Hematopoietic multipotent progenitor cell (in vitro differentiated cells): ENCODE data around the gene UBXN4. TPM values are rescaled to one million over a fixed set of nuclear protein-coding genes. Genes with fewer than 3 reads are reported as not detected.
"Not testable (repeated sequence)": the region's sequence is repeated elsewhere in the genome, so short reads cannot be mapped to it uniquely, and the experiment has no call there.

Experiments
- DNase-seq, 3 donors: peaks; one replicate each; pipeline ENCODE4 v3.0.0-alpha.2; 2011 to 2015; ENCODE audit warnings: low read depth in 2 of 3, low spot score in 2 of 3
- total RNA-seq: library from RNA; depleted of rRNA; stranded (reverse); fragments of >200 nt; gene quantifications from one replicate; pipeline ENCODE4 v1.2.3, GENCODE V29; 2012

The UBXN4 gene
- total RNA-seq, 1 donor, result 35.8 TPM

- no peak for DNase-seq
Observed at GRCh38 chr2:135800513-135801460, 59.1 kb downstream of the UBXN4 start.

GRCh38 chr2:135802350-135802749 lies 60.7 kb downstream of the UBXN4 start:
- no peak for DNase-seq

GRCh38 chr2:135803278-135803677 lies 61.6 kb downstream of the UBXN4 start:
- DNase-seq, result no peak

- DNase-seq, result not testable (repeated sequence)
Observed at GRCh38 chr2:135807874-135808273, 66.2 kb downstream of the UBXN4 start.

GRCh38 chr2:135812907-135813511 lies 71.4 kb downstream of the UBXN4 start:
- no peak for DNase-seq

- no peak for DNase-seq
Observed at GRCh38 chr2:135815269-135815668, 73.6 kb downstream of the UBXN4 start.

GRCh38 chr2:135817466-135817865 lies 75.8 kb downstream of the UBXN4 start:
- no peak for DNase-seq

- DNase-seq, result no peak
Observed at GRCh38 chr2:135817951-135818350, 76.3 kb downstream of the UBXN4 start.

- peak in 1 of 3 donors; percentile 39 for DNase-seq
Observed at GRCh38 chr2:135818937-135819610, 77.4 kb downstream of the UBXN4 start.

- DNase-seq, result peak in 2 of 3 donors; percentile 72 to 84
Observed at GRCh38 chr2:135820003-135820618, 78.5 kb downstream of the UBXN4 start.

GRCh38 chr2:135821190-135821589 lies 79.5 kb downstream of the UBXN4 start:
- DNase-seq, result no peak

GRCh38 chr2:135822855-135823254 lies 81.2 kb downstream of the UBXN4 start:
- no peak for DNase-seq

GRCh38 chr2:135825131-135825530 lies 83.5 kb downstream of the UBXN4 start:
- no peak for DNase-seq

- no peak for DNase-seq
Observed at GRCh38 chr2:135825550-135826176, 84.0 kb downstream of the UBXN4 start.

GRCh38 chr2:135826544-135826943 lies 84.9 kb downstream of the UBXN4 start:
- DNase-seq, result no peak

GRCh38 chr2:135829378-135830135 lies 87.9 kb downstream of the UBXN4 start:
- no peak for DNase-seq

- DNase-seq, result no peak
Observed at GRCh38 chr2:135831180-135831812, 89.6 kb downstream of the UBXN4 start.

- no peak for DNase-seq
Observed at GRCh38 chr2:135832891-135833290, 91.2 kb downstream of the UBXN4 start.
